HepG2 (cell line): ENCODE measurements around the gene BIVM. TPM values are rescaled to one million over a fixed set of nuclear protein-coding genes. Genes with fewer than 3 reads are reported as not detected.

Experiments
- ATAC-seq: fragments of 200-7000 bp; cut with Tn5 transposase; 3 replicates; pipeline ENCODE4 v1.9.1; 2020; ENCODE audit warnings: mild to moderate bottlenecking, moderate library complexity
- BruUV-seq: library from RNA; stranded (reverse); fragments of 400-500 nt; replicated peaks from 2 replicates; lab custom pipeline; 2021; lab: Mats Ljungman, UMichigan
- CTCF ChIA-PET: fragments of 300-600 bp; formaldehyde crosslinking; extraction: SDS; loops from one replicate; lab custom pipeline; 2021; ENCODE audit warnings: low total read pairs, inconsistent platforms, low intra/inter-chr PET ratio; lab: Yijun Ruan, JAX
- POLR2A ChIA-PET: fragments of 350-600 bp; sonication (Branson Sonifier 250); formaldehyde crosslinking; loops from one replicate; lab custom pipeline; 2020; ENCODE audit warnings: antibody characterized with exemption, inconsistent platforms; lab: Yijun Ruan, JAX
- DNase-seq: peaks from one replicate; pipeline ENCODE4 v3.0.0-alpha.2; 2015; ENCODE audit warnings: low spot score
- FAIRE-seq: peaks from 3 replicates; lab custom pipeline; 2011; peaks lifted over from hg19 to GRCh38; lab: Jason Lieb, UNC
- H2AFZ ChIP-seq: one replicate; pipeline ENCODE4 v1.6.1; 2011; ENCODE audit warnings: low read length, inconsistent platforms
- H3K27ac ChIP-seq: fragments of 300-600 bp; 3 replicates; pipeline ENCODE4 v1.8.0; 2011; ENCODE audit warnings: mixed run types, mild to moderate bottlenecking, mixed read lengths, low read length, inconsistent platforms; ENCODE audit not compliant: insufficient read depth; ENCODE audit errors: extremely low read length
- H3K27me3 ChIP-seq, 2 experiments: fragments of 200-600 bp in 1 of 2; 2 replicates in 1 of 2; 3 replicates in 1 of 2; pipeline versions ENCODE4 v1.6.0 to v1.8.0; 2011; ENCODE audit warnings: low read length in 2 of 2, mild to moderate bottlenecking in 2 of 2, moderate library complexity in 2 of 2, inconsistent platforms in 1 of 2; ENCODE audit not compliant: insufficient read depth in 2 of 2, control insufficient read depth in 1 of 2
- H3K36me3 ChIP-seq, 2 experiments: fragments of 200-600 bp in 1 of 2; replicated peaks in 1 of 2; 2 replicates in 1 of 2; 3 replicates in 1 of 2; pipeline versions ENCODE4 v1.5.1 to v1.8.0; 2011; ENCODE audit warnings: low read length in 2 of 2, inconsistent platforms in 1 of 2; ENCODE audit not compliant: insufficient read depth in 2 of 2, control insufficient read depth in 1 of 2
- H3K4me1 ChIP-seq: 2 replicates; pipeline ENCODE4 v1.5.1; 2012; ENCODE audit warnings: low read length, inconsistent platforms; ENCODE audit not compliant: insufficient read depth
- H3K4me2 ChIP-seq: 2 replicates; pipeline ENCODE4 v1.6.0; 2011; ENCODE audit warnings: low read depth, low read length, inconsistent platforms
- H3K4me3 ChIP-seq, 3 experiments: fragments of 200-600 bp in 1 of 3; sonication (generic), shearing (Covaris generic) in 1 of 3; replicated peaks in 1 of 3; 2 replicates each; pipeline ENCODE4 v1.5.1; 2011 to 2016; ENCODE audit warnings: low read length in 3 of 3, inconsistent platforms in 2 of 3, low read depth in 2 of 3, mild to moderate bottlenecking in 2 of 3, control low read depth in 1 of 3, mixed read lengths in 1 of 3; ENCODE audit not compliant: insufficient read depth in 1 of 3
- H3K79me2 ChIP-seq: one replicate; pipeline ENCODE4 v1.6.1; 2011; ENCODE audit warnings: low read length, inconsistent platforms; ENCODE audit not compliant: insufficient read depth
- H3K9ac ChIP-seq: 2 replicates; pipeline ENCODE4 v1.6.0; 2011; ENCODE audit warnings: mild to moderate bottlenecking, low read depth, low read length, inconsistent platforms; ENCODE audit not compliant: insufficient read depth
- H3K9me3 ChIP-seq: 2 replicates; pipeline ENCODE4 v1.5.1; 2012; ENCODE audit warnings: mild to moderate bottlenecking, low read length
- H4K20me1 ChIP-seq: 2 replicates; pipeline ENCODE4 v1.6.0; 2011; ENCODE audit warnings: inconsistent platforms, mild to moderate bottlenecking, low read length, moderate library complexity; ENCODE audit not compliant: insufficient read depth
- FOXO1 ChIP-seq: sonication (generic); formaldehyde crosslinking; IDR thresholded peaks from 2 replicates; pipeline ENCODE4 v1.4.0; 2020; ENCODE audit warnings: missing genetic modification reagents
- HMGXB3 ChIP-seq: sonication (generic); formaldehyde crosslinking; IDR thresholded peaks from 2 replicates; pipeline ENCODE4 v1.4.0; 2020; ENCODE audit warnings: missing genetic modification reagents, borderline replicate concordance
- KDM5A ChIP-seq: fragments of 200-600 bp; sonication (generic); IDR thresholded peaks from 2 replicates; pipeline ENCODE4 v1.7.0; 2018; ENCODE audit warnings: antibody characterized with exemption, mild to moderate bottlenecking, low read length, borderline replicate concordance
- KMT2A ChIP-seq: sonication (generic); formaldehyde crosslinking; IDR thresholded peaks from 2 replicates; pipeline ENCODE4 v1.4.0; 2020; ENCODE audit warnings: missing genetic modification reagents
- NKX3-1 ChIP-seq: sonication (generic); formaldehyde crosslinking; IDR thresholded peaks from 2 replicates; pipeline ENCODE4 v1.5.0; 2020; ENCODE audit warnings: missing genetic modification reagents
- RBFOX2 ChIP-seq: fragments of 200-400 bp; formaldehyde crosslinking; IDR thresholded peaks from 2 replicates; pipeline ENCODE4 v1.6.1; 2017; ENCODE audit warnings: low read depth, mild to moderate bottlenecking, low read length
- RELA ChIP-seq: sonication (generic); formaldehyde crosslinking; IDR thresholded peaks from 2 replicates; pipeline ENCODE4 v1.4.0; 2020; ENCODE audit warnings: missing genetic modification reagents
- TOE1 ChIP-seq: sonication (generic); formaldehyde crosslinking; IDR thresholded peaks from 2 replicates; pipeline ENCODE4 v1.4.0; 2020; ENCODE audit warnings: mild to moderate bottlenecking, missing genetic modification reagents
- USF2 ChIP-seq, 2 experiments: sonication (generic) in 1 of 2; formaldehyde crosslinking in 1 of 2; IDR thresholded peaks; 2 replicates each; pipeline versions ENCODE4 v1.5.1 to v1.6.1; 2011 to 2020; ENCODE audit warnings: borderline replicate concordance in 1 of 2, low read depth in 1 of 2, low read length in 1 of 2, mild to moderate bottlenecking in 1 of 2, missing genetic modification reagents in 1 of 2, moderate library complexity in 1 of 2
- ZNF207 ChIP-seq: fragments of 450-650 bp; IDR thresholded peaks from 2 replicates; pipeline ENCODE4 v1.6.1; 2016; ENCODE audit warnings: antibody characterized with exemption, borderline replicate concordance
- ZNF234 ChIP-seq: sonication (generic); formaldehyde crosslinking; conservative IDR thresholded peaks from 2 replicates; pipeline ENCODE4 v1.5.1; 2020; ENCODE audit warnings: mild to moderate bottlenecking, missing genetic modification reagents
- ZNF24 ChIP-seq: fragments of 450-650 bp; IDR thresholded peaks from 2 replicates; pipeline ENCODE4 v1.6.1; 2017; ENCODE audit warnings: antibody characterized with exemption, mild to moderate bottlenecking
- ZNF382 ChIP-seq: sonication (generic); formaldehyde crosslinking; IDR thresholded peaks from 2 replicates; pipeline ENCODE4 v1.5.0; 2020; ENCODE audit warnings: missing genetic modification reagents, mild to moderate bottlenecking, borderline replicate concordance
- ZNF781 ChIP-seq: sonication (generic); formaldehyde crosslinking; IDR thresholded peaks from 2 replicates; pipeline ENCODE4 v1.5.1; 2020; ENCODE audit warnings: borderline replicate concordance, mild to moderate bottlenecking, missing genetic modification reagents; ENCODE audit errors: not compliant biosample characterization
- WGBS: methylation state at CpG from one replicate; pipeline ENCODE4 v1.1.6; 2017; ENCODE audit warnings: low lambda C conversion rate; 5-methylcytosine and 5-hydroxymethylcytosine counted together
- in situ Hi-C: cut with HindIII; loops from 2 replicates; pipeline ENCODE4 v1.10.0; 2017; ENCODE audit warnings: low pct_unique_long_range_greater_than_20kb; ENCODE audit not compliant: extremely low pct_ligation_motif_present
- intact Hi-C: fragments of 100-400 bp; cut with micrococcal nuclease; formaldehyde crosslinking; loops from one replicate; pipeline ENCODE4 v1.10.0; 2022; ENCODE audit not compliant: unreplicated experiment
- polyA plus RNA-seq, 8 experiments: library from polyadenylated mRNA; depleted of rRNA in 3 of 8; stranded (reverse) in 7 of 8; unstranded in 1 of 8; fragments of >200 nt; fragmentation: Illumina TruSeq in 4 of 8; extraction: Trizol in 4 of 8; gene quantifications; 2 replicates each; pipeline versions ENCODE4 v1.2.1 to v1.2.3, GENCODE V29; 2011 to 2016; ENCODE audit warnings: low read depth in 4 of 8, missing spikeins in 1 of 8, mixed read lengths in 1 of 8; ENCODE audit not compliant: insufficient read depth in 1 of 8
- total RNA-seq, 5 experiments: library from RNA; depleted of rRNA; stranded (reverse); fragments of >200 nt; fragmentation: Illumina TruSeq; extraction: Trizol; gene quantifications; 2 replicates each; pipeline ENCODE4 v1.2.3, GENCODE V29; 2016; ENCODE audit warnings: low read depth in 1 of 5
- TF ChIP-seq, protein P1 (sequence below): IDR thresholded peaks from 2 replicates; pipeline ENCODE4 v1.6.1; 2016; ENCODE audit warnings: low read depth
- TF ChIP-seq, protein P2 (sequence below): sonication (generic); formaldehyde crosslinking; IDR thresholded peaks from 2 replicates; pipeline ENCODE4 v1.4.0; 2020; ENCODE audit warnings: missing genetic modification reagents

The BIVM gene
- total and polyA plus RNA-seq, 2 of the 13 experiments (the other 11 are each of a cell fraction or from before 2014, with no cell fraction given) = 10.4 to 15.8 TPM

- intact Hi-C loops (no loop called here), in situ Hi-C loops (no loop called here)
- DNase-seq = no peak
- Histone ChIP-seq H2AFZ (no peak overlapping the region), H3K79me2 (no peaks in the 10 kb centered on the region), H3K9ac (no peak overlapping the region), H3K4me1 (peaks cover 7% of the 10 kb centered on the region), H3K36me3 (peaks cover 9 to 29% of the 10 kb centered on the region in 2 experiments), H3K9me3 (no peaks in the 10 kb centered on the region), H3K27ac (no peak overlapping the region), H3K4me2 (no peak overlapping the region), H3K4me3 (no peak overlapping the region), H3K27me3 (no peaks in the 10 kb centered on the region), H4K20me1 (no peaks in the 10 kb centered on the region)
- 91% methylated on average over 4 of the region's 4 CpGs for WGBS
- BruUV-seq = no TSS peak
- ChIA-PET POLR2A (no interaction called here), CTCF (no interaction called here)
- TF ChIP-seq TOE1 (CRISPR knock-in tag) = no peak
- no peak for TF ChIP-seq ZNF382
- TF ChIP-seq ZNF781 (CRISPR knock-in tag) = no peak
- TF ChIP-seq, protein P1, sequence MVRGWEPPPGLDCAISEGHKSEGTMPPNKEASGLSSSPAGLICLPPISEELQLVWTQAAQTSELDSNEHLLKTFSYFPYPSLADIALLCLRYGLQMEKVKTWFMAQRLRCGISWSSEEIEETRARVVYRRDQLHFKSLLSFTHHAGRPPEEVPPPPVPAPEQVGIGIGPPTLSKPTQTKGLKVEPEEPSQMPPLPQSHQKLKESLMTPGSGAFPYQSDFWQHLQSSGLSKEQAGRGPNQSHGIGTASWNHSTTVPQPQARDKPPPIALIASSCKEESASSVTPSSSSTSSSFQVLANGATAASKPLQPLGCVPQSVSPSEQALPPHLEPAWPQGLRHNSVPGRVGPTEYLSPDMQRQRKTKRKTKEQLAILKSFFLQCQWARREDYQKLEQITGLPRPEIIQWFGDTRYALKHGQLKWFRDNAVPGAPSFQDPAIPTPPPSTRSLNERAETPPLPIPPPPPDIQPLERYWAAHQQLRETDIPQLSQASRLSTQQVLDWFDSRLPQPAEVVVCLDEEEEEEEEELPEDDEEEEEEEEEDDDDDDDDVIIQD (CRISPR knock-in tag) = no peak
- no peak for TF ChIP-seq KMT2A (CRISPR knock-in tag)
- no peak for TF ChIP-seq NKX3-1 (CRISPR knock-in tag)
- TF ChIP-seq FOXO1 (CRISPR knock-in tag) = no peak
- no peak for TF ChIP-seq USF2 (IDR thresholded peaks at IDR 0.05; ENCODE audit: low read depth, low read length)
- no peak for TF ChIP-seq USF2 (CRISPR knock-in tag; IDR thresholded peaks at IDR 0.05; ENCODE audit: borderline replicate concordance)
- TF ChIP-seq RELA = no peak
- TF ChIP-seq, protein P2, sequence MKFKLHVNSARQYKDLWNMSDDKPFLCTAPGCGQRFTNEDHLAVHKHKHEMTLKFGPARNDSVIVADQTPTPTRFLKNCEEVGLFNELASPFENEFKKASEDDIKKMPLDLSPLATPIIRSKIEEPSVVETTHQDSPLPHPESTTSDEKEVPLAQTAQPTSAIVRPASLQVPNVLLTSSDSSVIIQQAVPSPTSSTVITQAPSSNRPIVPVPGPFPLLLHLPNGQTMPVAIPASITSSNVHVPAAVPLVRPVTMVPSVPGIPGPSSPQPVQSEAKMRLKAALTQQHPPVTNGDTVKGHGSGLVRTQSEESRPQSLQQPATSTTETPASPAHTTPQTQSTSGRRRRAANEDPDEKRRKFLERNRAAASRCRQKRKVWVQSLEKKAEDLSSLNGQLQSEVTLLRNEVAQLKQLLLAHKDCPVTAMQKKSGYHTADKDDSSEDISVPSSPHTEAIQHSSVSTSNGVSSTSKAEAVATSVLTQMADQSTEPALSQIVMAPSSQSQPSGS = no peak
- no peak for TF ChIP-seq HMGXB3 (CRISPR knock-in tag)
- no peak for TF ChIP-seq ZNF234 (CRISPR knock-in tag)
- TF ChIP-seq KDM5A = no peak
- no peak for TF ChIP-seq ZNF24
- no peak for TF ChIP-seq ZNF207
- TF ChIP-seq RBFOX2 = no peak
- no peak for ATAC-seq
- FAIRE-seq = no peak
Observed at GRCh38 chr13:102825400-102825799, 26.5 kb downstream of the BIVM start.
